HFFc6 (cell line): Measurements from ENCODE around the gene PRXL2C. TPM values are rescaled to one million over a fixed set of nuclear protein-coding genes. Genes with fewer than 3 reads are reported as not detected.
"Not testable (repeated sequence)": the region's sequence is repeated elsewhere in the genome, so short reads cannot be mapped to it uniquely, and the experiment has no call there.

Experiments
- DNase-seq: peaks from one replicate; pipeline ENCODE4 v3.0.0-alpha.2; 2018
- H3K27ac Mint-ChIP-seq: 2 replicates; pipeline ENCODE4 v1.8.0; 2020; ENCODE audit warnings: mild to moderate bottlenecking, mixed read lengths
- H3K27me3 Mint-ChIP-seq: 2 replicates; pipeline ENCODE4 v1.8.0; 2021; ENCODE audit warnings: mild to moderate bottlenecking, moderate library complexity, mixed read lengths; ENCODE audit not compliant: insufficient read depth
- H3K36me3 Mint-ChIP-seq: 2 replicates; pipeline ENCODE4 v1.8.0; 2021; ENCODE audit warnings: low read depth, mixed read lengths
- H3K4me1 Mint-ChIP-seq: 2 replicates; pipeline ENCODE4 v1.8.0; 2020; ENCODE audit warnings: low read depth, mixed read lengths
- H3K4me3 Mint-ChIP-seq: 2 replicates; pipeline ENCODE4 v1.8.0; 2020; ENCODE audit warnings: mild to moderate bottlenecking, moderate library complexity, mixed read lengths
- H3K9me3 Mint-ChIP-seq: 2 replicates; pipeline ENCODE4 v1.8.0; 2020; ENCODE audit warnings: mild to moderate bottlenecking, mixed read lengths
- CTCF ChIP-seq: fragments of 200-600 bp; sonication (generic); IDR thresholded peaks from 2 replicates; pipeline ENCODE4 v1.5.0; 2021; ENCODE audit warnings: antibody characterized with exemption, mild to moderate bottlenecking
- total RNA-seq, 6 experiments: library from RNA; stranded (reverse); fragmentation: NEBNext Ultra II Directional; extraction: Animal tissue kit (Norgen Biotek cat#: 25700); gene quantifications; 2 replicates in 1 of 6; 3 replicates in 5 of 6; pipeline ENCODE4 v1.2.3, GENCODE V29; 2021

Gene PRXL2C
- total RNA-seq, 6 experiments from 2014 or later: 16.3 to 19.7 (median 17.8) TPM

GRCh38 chr9:96667363-96667728 is 12.2 kb upstream of the PRXL2C start:
- Mint-ChIP-seq H3K4me3 (no peak overlapping the region), H3K9me3 (0 out of 2 replicates have a peak, but pooled peaks cover 8% of the 10 kb centered on the region), H3K36me3 (no peaks in the 10 kb centered on the region), H3K27me3 (no peaks in the 10 kb centered on the region; the same call in 1 of the 2 replicates), H3K4me1 (no peaks in the 10 kb centered on the region), H3K27ac (no peak overlapping the region)
- no peak for DNase-seq
- no peak for TF ChIP-seq CTCF

GRCh38 chr9:96666653-96667362 is 11.7 kb upstream of the PRXL2C start:
- not testable (repeated sequence) for H3K4me3 Mint-ChIP-seq, H3K9me3 Mint-ChIP-seq, H3K4me1 Mint-ChIP-seq, H3K36me3 Mint-ChIP-seq, H3K27me3 Mint-ChIP-seq
- peak; percentile 91 for TF ChIP-seq CTCF
- DNase-seq: peak; percentile 70
- peak overlapping the region; percentile 51; the same call in 1 of the 2 replicates for H3K27ac Mint-ChIP-seq

- H3K4me3 Mint-ChIP-seq: no peak overlapping the region
- no peak for TF ChIP-seq CTCF
- no peaks in the 10 kb centered on the region for H3K4me1 Mint-ChIP-seq
- 0 out of 2 replicates have a peak, but pooled peaks cover 8% of the 10 kb centered on the region for H3K9me3 Mint-ChIP-seq
- DNase-seq: no peak
- H3K36me3 Mint-ChIP-seq: no peaks in the 10 kb centered on the region
- H3K27ac Mint-ChIP-seq: 0 out of 2 replicates have a peak overlapping the region, but pooled peaks have one; percentile 22
- no peaks in the 10 kb centered on the region; the same call in 1 of the 2 replicates for H3K27me3 Mint-ChIP-seq
These were observed 10.7 kb upstream of the PRXL2C start for GRCh38 chr9:96665789-96666188.

- H3K9me3 Mint-ChIP-seq: no peaks in the 10 kb centered on the region
- no peak for TF ChIP-seq CTCF
- no peaks in the 10 kb centered on the region for H3K36me3 Mint-ChIP-seq
- no peak overlapping the region for H3K27ac Mint-ChIP-seq
- H3K4me1 Mint-ChIP-seq: no peaks in the 10 kb centered on the region
- peaks cover 2% of the 10 kb centered on the region for H3K27me3 Mint-ChIP-seq
- DNase-seq: no peak
- H3K4me3 Mint-ChIP-seq: no peak overlapping the region
These were observed 8.5 kb upstream of the PRXL2C start for GRCh38 chr9:96663506-96664120.

- no peak overlapping the region for H3K27ac Mint-ChIP-seq
- H3K27me3 Mint-ChIP-seq: peaks cover 2% of the 10 kb centered on the region; the same call in 1 of the 2 replicates
- TF ChIP-seq CTCF: no peak
- no peak overlapping the region for H3K4me3 Mint-ChIP-seq
- peak; percentile 31 for DNase-seq
- no peaks in the 10 kb centered on the region for H3K9me3 Mint-ChIP-seq
- no peaks in the 10 kb centered on the region for H3K36me3 Mint-ChIP-seq
- no peaks in the 10 kb centered on the region for H3K4me1 Mint-ChIP-seq
These were observed 6.6 kb upstream of the PRXL2C start for GRCh38 chr9:96661711-96662110.
